Muscle of back (tissue), 10 donors: Measurements from ENCODE around the gene SRSF12. TPM values are rescaled to one million over a fixed set of nuclear protein-coding genes. Genes with fewer than 3 reads are reported as not detected.

Experiments
- polyA plus RNA-seq, 10 donors: library from polyadenylated mRNA; unstranded; fragments of 120-200 nt; gene quantifications; one replicate each; pipeline ENCODE4 v1.2.1, GENCODE V29; 2013; ENCODE audit not compliant: insufficient read length in 10 of 10

SRSF12 gene
- polyA plus RNA-seq, 10 donors: 2.9 to 5.3 (median 3.7) TPM

Other genes starting within 250 kb of the SRSF12 start
- 10 to 100 TPM in 8 of 10 donors, 1 to 10 TPM in 2; 8.8 to 13.6 (median 10.6) TPM for gene RNGTT, start 154.5 kb downstream of the SRSF12 start, polyA plus RNA-seq
- gene PNRC1, start 37.3 kb downstream of the SRSF12 start, polyA plus RNA-seq: 100 to 1,000 TPM in 6 of 10 donors, 10 to 100 TPM in 4; 76.2 to 127 (median 104) TPM
- 10 to 100 TPM; 23.4 to 56.0 (median 34.9) TPM for gene PM20D2, start 28.0 kb upstream of the SRSF12 start, polyA plus RNA-seq
- 1 to 10 TPM in 5 of 10 donors, under 1 TPM in 5; 0.24 to 1.6 (median 1.0) TPM for gene GABRR1, start 99.3 kb upstream of the SRSF12 start, polyA plus RNA-seq
- 1 to 10 TPM in 7 of 10 donors, under 1 TPM in 3; 0.41 to 3.2 (median 1.4) TPM for gene GABRR2, start 197.2 kb upstream of the SRSF12 start, polyA plus RNA-seq
- 10 to 100 TPM; 37.6 to 49.0 (median 42.8) TPM for gene UBE2J1, start 234.7 kb upstream of the SRSF12 start, polyA plus RNA-seq